Kidney capillary endothelial cell (primary cell): ENCODE data around the gene FASTK.

Experiments
- DNase-seq: peaks from one replicate; pipeline ENCODE4 v3.0.0-alpha.2; 2018; ENCODE audit warnings: low spot score

The FASTK gene

GRCh38 chr7:151082141-151083070, 1.8 kb upstream of the FASTK start:
- no peak for DNase-seq

DNA sequence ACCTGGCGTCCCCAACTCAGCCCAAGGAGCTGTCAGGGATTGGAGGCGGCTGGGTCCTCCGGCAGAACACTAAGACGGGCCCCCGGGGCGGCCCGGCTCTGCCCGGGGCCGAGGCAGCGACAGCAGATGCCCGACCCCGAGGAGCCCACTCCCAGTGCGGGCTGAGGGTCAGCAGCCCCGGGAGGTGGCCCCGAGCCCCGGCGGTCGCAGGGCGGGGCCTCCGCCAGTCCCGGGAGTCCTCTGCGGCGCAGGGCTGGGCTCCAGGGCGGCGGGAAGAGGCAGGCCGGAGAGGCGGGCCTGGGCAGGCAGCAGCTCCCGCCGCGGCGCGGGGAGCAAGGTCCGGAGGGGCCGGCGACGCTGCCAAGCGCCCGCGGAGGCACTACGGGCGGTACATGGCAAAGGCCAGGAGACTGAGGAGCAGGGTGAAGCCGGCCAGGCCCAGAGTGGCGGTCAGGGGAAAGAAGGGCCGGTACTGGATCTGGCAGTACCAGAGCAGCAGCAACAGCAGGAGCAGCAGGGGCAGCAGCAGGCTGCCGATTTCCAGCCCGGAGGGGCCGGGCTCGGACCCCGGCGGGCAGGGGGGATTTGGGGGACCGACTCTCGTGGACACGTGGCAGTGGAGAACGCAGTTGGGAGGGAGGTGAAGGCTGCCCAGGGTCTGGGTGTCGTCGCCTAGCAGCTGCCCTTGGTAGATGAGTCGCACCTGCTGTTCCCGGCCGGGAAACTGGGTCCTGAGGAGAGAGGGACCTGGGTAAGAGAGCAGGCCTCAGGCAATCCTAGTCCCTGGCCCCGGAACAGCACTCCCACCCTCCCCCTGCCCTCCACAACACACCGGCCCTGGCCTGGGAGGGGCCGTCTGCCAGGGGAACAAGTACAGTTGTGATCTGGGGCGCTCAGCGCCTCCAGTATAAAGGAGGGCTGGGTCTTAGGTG, 827 bp upstream of the FASTK start:
- DNase-seq: no peak

DNA sequence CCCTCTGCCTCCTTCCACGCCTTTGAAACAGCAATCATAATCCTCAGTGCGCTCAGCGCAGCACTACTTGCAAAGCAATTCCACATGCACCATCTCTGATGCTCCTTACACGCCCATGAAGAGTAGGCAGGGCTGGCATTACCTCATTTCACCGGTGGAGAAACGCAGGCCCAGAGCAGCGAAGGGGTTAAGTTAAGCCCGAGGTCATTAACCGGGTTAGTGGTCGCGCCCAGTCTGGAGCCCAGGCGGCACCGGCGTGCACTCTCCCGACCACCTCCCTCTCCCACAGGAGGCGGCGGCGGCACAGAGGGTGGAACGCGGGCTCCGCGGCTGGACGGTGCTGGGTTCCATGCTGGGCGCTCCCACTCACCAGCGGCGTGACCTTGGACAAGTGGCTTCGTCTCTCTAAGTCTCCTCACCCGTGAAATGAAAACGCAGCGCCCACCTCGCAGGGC, 515 bp downstream of the FASTK start:
- no peak for DNase-seq

DNA sequence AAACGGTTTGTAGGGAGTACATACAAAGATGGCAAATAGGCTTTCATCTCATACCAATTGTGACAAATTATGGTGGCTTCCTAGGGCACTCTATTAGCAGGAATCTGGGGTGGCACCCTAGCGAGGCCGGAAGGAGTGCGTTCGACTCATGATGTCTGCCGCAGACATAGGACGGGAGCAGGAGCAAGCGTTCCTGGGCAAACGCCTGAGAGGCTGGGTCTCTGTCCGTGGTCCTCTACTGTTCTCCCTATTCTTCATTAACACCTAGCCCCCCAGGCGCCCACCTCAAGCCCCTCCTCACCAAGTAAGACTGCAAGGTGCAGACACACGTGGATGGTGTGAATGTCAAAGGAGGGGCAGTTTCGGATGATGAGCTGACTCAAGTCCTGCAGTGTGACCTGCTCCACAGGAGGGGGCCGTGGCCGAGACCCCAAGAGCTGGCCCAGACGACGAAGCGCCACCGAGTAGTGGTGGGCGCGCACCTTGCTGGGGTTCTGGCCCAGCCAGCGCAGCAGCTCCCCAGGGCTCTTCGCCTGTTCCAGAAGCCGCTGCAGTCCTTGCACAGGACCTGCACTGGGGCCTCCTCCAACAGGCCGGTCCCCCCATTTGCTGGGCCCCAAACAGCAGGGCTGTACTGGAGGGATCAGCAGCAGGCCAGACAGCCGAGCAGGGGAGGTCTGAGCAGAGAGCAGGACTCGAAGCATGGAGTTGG, 1.3 kb downstream of the FASTK start:
- DNase-seq: no peak

DNA sequence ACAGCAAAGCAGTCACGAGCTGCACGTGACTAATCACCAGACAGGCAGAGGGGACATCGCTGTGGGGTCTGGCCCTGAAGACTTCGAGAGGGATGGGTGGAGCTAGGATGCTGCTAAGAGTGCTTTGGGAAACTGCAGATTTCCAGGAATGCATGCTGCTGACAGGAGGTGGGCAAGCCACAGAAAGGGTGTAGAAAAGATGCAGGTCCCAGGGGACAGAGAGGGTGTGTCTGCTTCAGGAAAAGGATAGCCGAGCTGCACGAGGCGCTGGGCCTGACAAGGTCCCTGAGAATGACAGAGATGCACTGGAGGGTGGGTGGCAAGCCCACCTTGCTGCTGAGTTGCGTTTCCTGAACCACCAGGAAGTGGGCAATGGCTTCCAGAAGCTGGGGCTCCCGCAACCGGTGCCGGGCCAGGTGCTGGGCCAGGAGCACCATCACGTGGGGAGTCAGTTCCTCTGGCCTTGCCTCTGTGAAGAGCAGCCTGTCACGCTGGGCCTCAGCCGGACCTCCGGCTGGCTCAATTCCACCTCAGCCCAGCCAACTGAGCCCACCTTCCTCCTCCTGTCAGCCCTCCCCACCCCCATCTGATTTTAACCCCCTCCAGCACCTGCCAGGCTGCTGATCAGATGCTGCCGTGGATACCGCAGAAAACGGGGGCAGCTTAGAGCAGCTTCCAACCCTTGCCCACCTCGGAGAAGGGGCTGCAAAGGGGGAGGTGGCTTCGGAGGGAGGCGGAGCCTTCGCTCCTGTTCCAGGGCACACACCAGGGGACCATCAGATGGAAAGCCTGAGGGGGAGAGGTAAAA, 2.2 kb downstream of the FASTK start:
- no peak for DNase-seq

GRCh38 chr7:151077705-151078232, 2.8 kb downstream of the FASTK start:
- DNase-seq: no peak

- DNase-seq: no peak
These were observed 3.5 kb downstream of the FASTK start for GRCh38 chr7:151076863-151077704.

GRCh38 chr7:151075978-151076426, 4.6 kb downstream of the FASTK start:
- DNase-seq: no peak

GRCh38 chr7:151075662-151075971, 5.0 kb downstream of the FASTK start:
- no peak for DNase-seq

DNA sequence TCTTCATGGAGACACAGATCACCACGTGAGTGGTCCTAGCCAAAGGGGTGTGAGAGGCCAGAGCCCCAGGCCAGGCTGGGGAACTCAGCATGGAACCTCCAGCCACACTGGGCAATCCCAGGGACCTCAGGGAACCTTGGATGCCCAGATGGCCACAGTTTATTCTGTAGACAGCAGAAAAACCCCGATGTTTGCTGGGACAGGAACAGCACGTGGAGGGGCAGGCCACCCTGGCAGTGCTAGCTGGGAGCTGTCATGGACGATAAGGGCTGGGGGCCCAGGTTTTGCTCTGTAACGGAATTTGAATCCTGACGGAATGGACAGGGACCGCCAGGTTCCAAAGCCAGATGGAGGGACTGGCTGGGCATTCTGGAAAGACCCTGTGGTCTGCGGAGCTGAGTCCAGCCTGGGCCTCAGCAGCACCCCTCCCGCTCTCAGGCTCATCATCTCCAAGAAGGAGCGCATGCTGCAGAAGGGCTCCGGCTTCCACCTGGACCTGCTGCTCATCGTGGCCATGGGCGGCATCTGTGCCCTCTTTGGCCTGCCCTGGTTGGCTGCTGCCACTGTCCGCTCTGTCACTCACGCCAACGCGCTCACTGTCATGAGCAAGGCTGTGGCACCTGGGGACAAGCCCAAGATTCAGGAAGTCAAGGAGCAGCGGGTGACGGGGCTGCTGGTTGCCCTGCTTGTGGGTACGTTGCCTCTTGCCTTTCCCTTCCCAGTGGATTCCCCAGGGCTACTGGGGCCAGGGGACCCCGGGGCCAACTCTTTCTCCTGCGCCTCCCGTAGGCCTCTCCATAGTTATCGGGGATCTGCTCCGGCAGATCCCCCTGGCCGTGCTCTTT, 5.6 kb downstream of the FASTK start:
- no peak for DNase-seq

DNA sequence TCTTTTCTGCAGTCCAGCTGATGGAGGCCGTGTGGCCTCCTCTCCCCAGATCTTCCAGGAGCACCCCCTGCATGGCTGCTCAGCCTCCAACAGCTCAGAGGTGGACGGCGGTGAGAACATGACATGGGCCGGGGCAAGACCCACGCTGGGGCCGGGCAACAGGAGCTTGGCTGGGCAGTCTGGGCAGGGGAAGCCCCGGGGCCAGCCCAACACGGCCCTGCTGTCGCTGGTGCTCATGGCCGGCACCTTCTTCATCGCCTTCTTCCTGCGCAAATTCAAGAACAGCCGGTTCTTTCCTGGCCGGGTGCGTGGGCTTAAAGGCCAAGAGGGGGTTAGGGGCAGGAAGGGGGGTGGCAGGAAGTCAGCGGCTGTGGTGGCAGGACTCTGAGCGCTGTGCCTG, 6.6 kb downstream of the FASTK start:
- no peak for DNase-seq

GRCh38 chr7:151071032-151071866, 9.4 kb downstream of the FASTK start:
- no peak for DNase-seq

DNA sequence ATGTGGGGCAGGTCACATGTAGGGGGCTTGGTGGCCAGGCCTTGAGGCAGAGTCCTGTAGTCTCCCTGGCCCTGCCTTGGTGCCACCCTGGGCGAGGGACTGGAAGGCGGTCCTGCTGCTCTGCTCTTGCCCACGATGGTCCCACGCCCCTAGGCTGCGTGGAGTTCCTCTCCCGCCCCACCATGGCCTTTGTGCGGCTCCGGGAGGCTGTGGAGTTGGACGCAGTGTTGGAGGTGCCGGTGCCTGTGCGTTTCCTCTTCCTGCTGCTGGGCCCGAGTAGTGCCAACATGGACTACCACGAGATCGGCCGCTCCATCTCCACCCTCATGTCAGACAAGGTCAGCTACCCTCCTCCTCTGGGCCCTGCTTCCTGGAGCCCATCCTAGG, 10.0 kb downstream of the FASTK start:
- no peak for DNase-seq

DNA sequence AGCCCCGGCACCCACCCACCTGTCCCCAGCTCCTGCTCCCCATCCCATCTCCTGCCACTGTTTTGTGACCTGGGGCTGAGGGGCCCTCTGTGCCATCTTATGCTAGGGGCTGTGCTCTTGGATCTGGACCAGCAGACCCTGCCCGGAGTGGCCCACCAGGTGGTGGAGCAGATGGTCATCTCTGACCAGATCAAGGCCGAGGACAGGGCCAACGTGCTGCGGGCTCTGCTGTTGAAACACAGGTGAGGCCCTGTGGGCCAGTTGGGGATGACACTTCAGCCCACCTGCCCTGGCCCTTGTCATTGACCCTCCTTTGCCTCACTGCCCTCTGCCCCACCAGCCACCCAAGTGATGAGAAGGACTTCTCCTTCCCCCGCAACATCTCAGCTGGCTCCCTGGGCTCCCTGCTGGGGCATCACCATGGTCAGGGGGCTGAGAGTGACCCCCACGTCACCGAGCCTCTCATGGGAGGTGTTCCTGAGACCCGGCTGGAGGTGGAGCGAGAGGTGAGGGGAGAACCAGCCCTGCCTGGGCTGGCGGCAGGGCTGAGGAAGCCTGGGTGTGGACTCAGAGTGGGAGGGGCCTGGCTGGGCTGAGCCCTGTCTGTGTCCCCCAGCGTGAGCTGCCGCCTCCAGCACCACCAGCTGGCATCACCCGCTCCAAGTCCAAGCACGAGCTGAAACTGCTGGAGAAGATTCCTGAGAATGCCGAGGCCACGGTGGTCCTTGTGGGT, 10.6 kb downstream of the FASTK start:
- DNase-seq: no peak

- DNase-seq: no peak
These were observed 12.4 kb downstream of the FASTK start for GRCh38 chr7:151068069-151068773.

DNA sequence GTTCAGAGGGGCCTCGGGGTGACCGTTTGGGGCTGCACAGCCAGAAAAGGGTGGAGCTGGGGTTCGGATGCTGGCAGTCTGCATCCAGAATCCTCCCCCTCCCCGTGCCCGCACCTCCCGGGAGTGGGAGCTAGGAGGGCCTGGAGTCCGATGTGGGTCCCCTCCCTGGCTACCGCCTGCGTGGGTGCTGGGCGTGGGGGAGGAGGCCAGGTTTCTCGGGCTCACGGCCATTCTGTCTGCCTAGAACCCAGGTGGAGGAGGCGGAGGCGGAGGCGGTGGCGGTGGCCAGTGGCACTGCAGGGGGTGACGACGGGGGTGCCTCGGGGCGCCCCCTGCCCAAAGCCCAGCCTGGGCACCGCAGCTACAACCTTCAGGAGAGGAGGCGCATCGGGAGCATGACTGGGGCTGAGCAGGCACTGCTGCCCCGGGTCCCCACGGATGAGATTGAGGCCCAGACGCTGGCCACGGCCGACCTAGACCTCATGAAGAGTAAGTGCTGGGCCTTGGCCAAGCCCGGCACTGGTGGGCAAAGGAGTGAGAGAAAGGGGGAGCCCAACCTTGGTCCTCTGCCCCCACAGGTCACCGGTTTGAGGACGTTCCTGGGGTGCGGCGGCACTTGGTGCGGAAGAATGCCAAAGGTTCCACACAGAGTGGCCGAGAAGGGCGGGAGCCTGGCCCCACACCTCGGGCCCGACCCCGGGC, 14.2 kb downstream of the FASTK start:
- DNase-seq: no peak
